HG02759 (cell line): ENCODE results near the gene FOXA2.
"Not testable (repeated sequence)": the region's sequence is repeated elsewhere in the genome, so short reads cannot be mapped to it uniquely, and the experiment has no call there.

Source experiments
- ATAC-seq: cut with Tn5 transposase; IDR thresholded peaks from one replicate; pipeline ENCODE4 v1.9.1; 2021; ENCODE audit warnings: mild to moderate bottlenecking, moderate library complexity; ENCODE audit not compliant: unreplicated experiment

The FOXA2 gene

GRCh38 chr20:22584522-22584921 lies at the start of gene FOXA2:
Gene FOXA2 (minus strand): TSS chr20:22584572. CDS start chr20:22584278, 294 bp downstream.
- no peak for ATAC-seq

- no peak for ATAC-seq
Observed at GRCh38 chr20:22630701-22631100, 46.3 kb upstream of the FOXA2 start.

GRCh38 chr20:22629927-22630326 lies 45.6 kb upstream of the FOXA2 start:
- ATAC-seq: no peak

GRCh38 chr20:22629447-22629846 lies 45.1 kb upstream of the FOXA2 start:
- ATAC-seq: no peak

- ATAC-seq: no peak
Observed at GRCh38 chr20:22626496-22626895, 42.1 kb upstream of the FOXA2 start.

GRCh38 chr20:22623211-22623610 lies 38.8 kb upstream of the FOXA2 start:
- no peak for ATAC-seq

GRCh38 chr20:22620342-22620741 lies 36.0 kb upstream of the FOXA2 start:
- no peak for ATAC-seq

GRCh38 chr20:22619806-22620205 lies 35.4 kb upstream of the FOXA2 start:
- ATAC-seq: no peak

GRCh38 chr20:22619272-22619671 lies 34.9 kb upstream of the FOXA2 start:
- ATAC-seq: no peak

- ATAC-seq: no peak
Observed at GRCh38 chr20:22617160-22617559, 32.8 kb upstream of the FOXA2 start.

GRCh38 chr20:22616551-22616950 lies 32.2 kb upstream of the FOXA2 start:
- ATAC-seq: no peak

- ATAC-seq: no peak
Observed at GRCh38 chr20:22615425-22615824, 31.1 kb upstream of the FOXA2 start.

GRCh38 chr20:22611636-22612035 lies 27.3 kb upstream of the FOXA2 start:
- no peak for ATAC-seq

GRCh38 chr20:22607695-22608094 lies 23.3 kb upstream of the FOXA2 start:
- ATAC-seq: no peak

GRCh38 chr20:22604815-22605214 lies 20.4 kb upstream of the FOXA2 start:
- no peak for ATAC-seq

GRCh38 chr20:22601361-22602141 lies 17.2 kb upstream of the FOXA2 start:
- ATAC-seq: no peak

GRCh38 chr20:22599258-22599657 lies 14.9 kb upstream of the FOXA2 start:
- not testable (repeated sequence) for ATAC-seq

GRCh38 chr20:22597303-22597702 lies 12.9 kb upstream of the FOXA2 start:
- no peak for ATAC-seq

- ATAC-seq: no peak
Observed at GRCh38 chr20:22590662-22591061, 6.3 kb upstream of the FOXA2 start.

GRCh38 chr20:22586645-22587310 lies 2.4 kb upstream of the FOXA2 start:
- ATAC-seq: no peak

GRCh38 chr20:22585786-22586493 lies 1.6 kb upstream of the FOXA2 start:
- no peak for ATAC-seq
